NT2/D1 (cell line): ENCODE measurements around the gene MBP.

Experiments
- DNase-seq: peaks from one replicate; pipeline ENCODE4 v3.0.0-alpha.2; 2011; ENCODE audit warnings: low read depth, low spot score
- H3K27me3 ChIP-seq: 2 replicates; pipeline ENCODE4 v1.6.0; 2011; ENCODE audit warnings: mild to moderate bottlenecking; ENCODE audit not compliant: insufficient read length, insufficient read depth
- H3K36me3 ChIP-seq: 2 replicates; pipeline ENCODE4 v1.6.1; 2011; ENCODE audit warnings: mild to moderate bottlenecking, low read length, mixed read lengths; ENCODE audit not compliant: insufficient read depth, insufficient read length
- H3K4me1 ChIP-seq: 2 replicates; pipeline ENCODE4 v1.5.1; 2011; ENCODE audit not compliant: insufficient read depth, insufficient read length
- H3K4me3 ChIP-seq: 2 replicates; pipeline ENCODE4 v1.5.1; 2011; ENCODE audit warnings: low read depth; ENCODE audit not compliant: insufficient read length
- H3K9ac ChIP-seq: 2 replicates; pipeline ENCODE4 v1.6.0; 2011; ENCODE audit warnings: low read depth; ENCODE audit not compliant: insufficient read length
- H3K9me3 ChIP-seq: 2 replicates; pipeline ENCODE4 v1.5.1; 2011; ENCODE audit warnings: mild to moderate bottlenecking, low read length; ENCODE audit not compliant: insufficient read depth
- SUZ12 ChIP-seq: IDR thresholded peaks from 2 replicates; pipeline ENCODE4 v1.6.1; 2011; ENCODE audit not compliant: insufficient read length, insufficient read depth; ENCODE audit errors: extremely low read depth
- YY1 ChIP-seq: IDR thresholded peaks from 2 replicates; pipeline ENCODE4 v1.6.1; 2011; ENCODE audit not compliant: insufficient read length, insufficient read depth
- ZNF274 ChIP-seq: IDR thresholded peaks from 2 replicates; pipeline ENCODE4 v1.6.1; 2011; ENCODE audit warnings: mild to moderate bottlenecking, low read depth, low read length

MBP gene

DNA sequence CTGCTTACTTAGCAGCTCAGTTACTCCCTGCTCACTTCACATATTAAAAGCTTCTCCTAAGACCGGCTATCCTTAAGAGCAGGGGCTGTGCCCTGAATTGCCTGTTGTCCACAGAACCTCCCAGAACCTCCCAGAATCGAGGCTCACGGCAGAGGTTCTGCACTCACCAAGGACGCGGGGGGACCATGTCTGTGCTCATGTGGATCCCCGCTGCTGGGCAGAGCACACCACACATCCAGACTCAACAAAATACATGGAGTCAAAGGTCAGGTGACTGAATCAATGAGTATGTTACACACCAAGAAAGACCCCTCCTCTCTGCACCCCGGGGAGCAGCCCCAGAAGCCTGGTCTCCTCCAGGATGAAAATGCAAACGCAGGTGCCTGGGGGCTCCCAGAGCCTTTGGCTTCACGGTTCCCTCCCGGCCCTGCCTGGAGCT, 149.0 kb downstream of the MBP start:
- H3K9me3 ChIP-seq: no peaks in the 10 kb centered on the region
- H3K27me3 ChIP-seq: no peaks in the 10 kb centered on the region
- H3K9ac ChIP-seq: no peak overlapping the region
- no peaks in the 10 kb centered on the region for H3K36me3 ChIP-seq
- no peak overlapping the region for H3K4me3 ChIP-seq
- no peak for TF ChIP-seq ZNF274
- no peak for TF ChIP-seq SUZ12
- TF ChIP-seq YY1: no peak
- peaks cover 5% of the 10 kb centered on the region for H3K4me1 ChIP-seq
- DNase-seq: no peak

DNA sequence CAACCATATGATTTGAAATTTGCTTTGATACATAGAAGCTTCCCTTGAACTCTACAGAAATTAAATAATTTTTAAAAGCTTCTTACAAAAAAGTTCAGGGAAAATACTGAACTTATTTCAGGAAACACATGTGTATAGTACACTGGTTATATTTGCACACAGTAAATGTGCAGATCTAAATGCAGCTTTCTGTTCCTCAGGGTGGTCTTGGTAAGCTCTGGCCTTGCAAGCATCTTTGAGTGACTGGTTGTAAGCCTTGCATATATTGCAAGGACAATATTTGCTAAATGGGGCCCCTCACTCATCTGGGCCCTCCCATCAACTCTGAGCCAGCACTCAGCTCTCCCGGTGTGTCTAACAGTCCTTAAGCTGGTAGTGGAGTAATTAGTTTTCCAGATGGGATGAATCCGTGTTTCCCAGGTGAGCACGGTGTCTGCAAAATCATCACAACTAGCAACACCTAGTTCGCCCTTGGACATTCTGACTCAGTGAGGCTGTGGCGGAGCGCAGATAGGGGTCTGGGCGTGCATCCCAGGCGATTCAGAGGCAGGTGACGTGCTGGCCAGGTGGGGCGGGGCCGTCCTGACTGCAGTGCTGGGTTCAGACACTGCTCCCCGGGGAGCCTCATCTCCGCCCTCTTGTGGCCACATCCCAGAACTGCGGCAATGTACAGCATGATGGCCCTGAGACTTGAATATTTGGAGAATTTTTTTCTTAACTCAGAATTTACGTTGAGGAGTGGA, 149.6 kb downstream of the MBP start:
- Histone ChIP-seq H3K36me3 (no peaks in the 10 kb centered on the region), H3K9me3 (no peaks in the 10 kb centered on the region), H3K27me3 (no peaks in the 10 kb centered on the region), H3K9ac (no peak overlapping the region), H3K4me1 (peaks cover 5% of the 10 kb centered on the region), H3K4me3 (no peak overlapping the region)
- TF ChIP-seq ZNF274: no peak
- TF ChIP-seq YY1: no peak
- TF ChIP-seq SUZ12: no peak
- DNase-seq: peak; percentile 65

GRCh38 chr18:76982038-76982437, 150.5 kb downstream of the MBP start:
- Histone ChIP-seq H3K9ac (no peak overlapping the region), H3K4me1 (peaks cover 5% of the 10 kb centered on the region), H3K36me3 (no peaks in the 10 kb centered on the region), H3K27me3 (no peaks in the 10 kb centered on the region), H3K9me3 (no peaks in the 10 kb centered on the region), H3K4me3 (no peak overlapping the region)
- TF ChIP-seq SUZ12 (no peak), YY1 (no peak), ZNF274 (no peak)
- no peak for DNase-seq

- peaks cover 5% of the 10 kb centered on the region for H3K4me1 ChIP-seq
- H3K9ac ChIP-seq: no peak overlapping the region
- no peak for DNase-seq
- no peaks in the 10 kb centered on the region for H3K27me3 ChIP-seq
- TF ChIP-seq YY1: no peak
- no peak for TF ChIP-seq ZNF274
- TF ChIP-seq SUZ12: no peak
- no peak overlapping the region for H3K4me3 ChIP-seq
- no peaks in the 10 kb centered on the region for H3K36me3 ChIP-seq
- no peaks in the 10 kb centered on the region for H3K9me3 ChIP-seq
These were observed 151.1 kb downstream of the MBP start for GRCh38 chr18:76981396-76981968.

DNA sequence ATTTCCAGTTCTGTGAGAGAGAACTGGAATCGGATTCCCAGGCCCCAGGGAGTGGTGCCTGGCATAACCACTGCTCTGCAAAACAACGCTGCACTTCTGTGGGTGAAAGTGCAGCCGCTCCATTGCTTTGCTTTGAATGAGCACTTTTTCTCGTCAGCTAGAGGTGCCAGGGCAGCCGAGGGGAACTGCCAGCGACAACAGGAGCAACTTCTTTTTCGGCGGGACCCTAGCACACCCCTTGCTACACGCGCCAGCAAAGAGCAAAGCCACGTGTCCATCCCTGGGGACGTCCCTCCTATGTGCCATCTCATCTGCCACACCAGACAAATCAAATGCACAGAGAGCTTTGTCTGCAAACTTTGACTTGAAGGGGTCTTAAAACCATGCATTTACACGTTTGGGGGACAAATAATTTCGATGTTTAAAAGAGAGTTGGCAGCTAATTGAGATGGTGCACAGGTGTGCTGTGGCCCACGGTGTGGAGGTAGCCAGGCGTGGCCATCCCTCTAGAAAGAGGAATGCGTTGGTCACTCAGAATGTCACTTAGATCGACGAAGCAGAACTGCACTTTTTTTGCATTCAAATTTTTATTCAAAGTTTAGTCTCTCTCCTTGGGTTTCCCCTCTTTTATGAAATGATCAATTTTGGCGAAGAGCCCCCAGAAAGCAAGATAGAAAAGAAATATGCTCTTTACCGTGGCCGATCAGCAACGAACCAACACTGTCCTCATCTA, 151.8 kb downstream of the MBP start:
- TF ChIP-seq SUZ12: no peak
- no peak for TF ChIP-seq YY1
- no peak for TF ChIP-seq ZNF274
- H3K4me3 ChIP-seq: no peak overlapping the region
- no peaks in the 10 kb centered on the region for H3K9me3 ChIP-seq
- H3K4me1 ChIP-seq: peaks cover 5% of the 10 kb centered on the region
- DNase-seq: no peak
- H3K36me3 ChIP-seq: no peaks in the 10 kb centered on the region
- H3K9ac ChIP-seq: no peak overlapping the region
- H3K27me3 ChIP-seq: no peaks in the 10 kb centered on the region

- no peaks in the 10 kb centered on the region for H3K27me3 ChIP-seq
- no peaks in the 10 kb centered on the region for H3K36me3 ChIP-seq
- DNase-seq: no peak
- no peaks in the 10 kb centered on the region for H3K9me3 ChIP-seq
- peaks cover 5% of the 10 kb centered on the region for H3K4me1 ChIP-seq
- TF ChIP-seq ZNF274: no peak
- TF ChIP-seq SUZ12: no peak
- no peak for TF ChIP-seq YY1
- no peak overlapping the region for H3K9ac ChIP-seq
- H3K4me3 ChIP-seq: no peak overlapping the region
These were observed 152.7 kb downstream of the MBP start for GRCh38 chr18:76979906-76980305.

GRCh38 chr18:76979111-76979751, 153.4 kb downstream of the MBP start:
- Histone ChIP-seq H3K4me3 (no peak overlapping the region), H3K27me3 (no peaks in the 10 kb centered on the region), H3K4me1 (peaks cover 5% of the 10 kb centered on the region)

More at GRCh38 chr18:76979111-76979751, 153.4 kb downstream of the MBP start:
- DNase-seq: no peak
- Histone ChIP-seq H3K36me3 (no peaks in the 10 kb centered on the region), H3K9me3 (no peaks in the 10 kb centered on the region), H3K9ac (no peak overlapping the region)
- TF ChIP-seq SUZ12 (no peak), ZNF274 (no peak), YY1 (no peak)
